Spleen (tissue), 11 donors: Measurements from ENCODE around the gene PUSL1. TPM values are rescaled to one million over a fixed set of nuclear protein-coding genes. Genes with fewer than 3 reads are reported as not detected.

Source experiments
- DNase-seq: peaks from one replicate; pipeline ENCODE4 v3.0.0-alpha.2; 2020
- H3K27ac ChIP-seq, 8 donors: fragments of 200-600 bp; sonication (generic) in 7 of 8; 1 replicate in 4 of 8; 2 replicates in 4 of 8; pipeline versions ENCODE4 v1.5.0 to v1.8.0; 2016 to 2021; ENCODE audit warnings: inconsistent platforms in 4 of 8, mild to moderate bottlenecking in 4 of 8, moderate library complexity in 1 of 8
- H3K27me3 ChIP-seq, 7 donors: fragments of 200-600 bp; sonication (generic) in 6 of 7; replicated peaks in 1 of 7; 1 replicate in 4 of 7; 2 replicates in 3 of 7; pipeline versions ENCODE4 v1.5.0 to v1.8.0; 2016 to 2021; ENCODE audit warnings: inconsistent platforms in 3 of 7, mild to moderate bottlenecking in 1 of 7
- H3K36me3 ChIP-seq, 6 donors: fragments of 200-600 bp; sonication (generic) in 5 of 6; 1 replicate in 4 of 6; 2 replicates in 2 of 6; pipeline versions ENCODE4 v1.5.0 to v1.8.0; 2016 to 2021; ENCODE audit warnings: inconsistent platforms in 2 of 6
- H3K4me1 ChIP-seq, 6 donors: fragments of 200-600 bp; sonication (generic) in 5 of 6; 1 replicate in 3 of 6; 2 replicates in 3 of 6; pipeline versions ENCODE4 v1.5.0 to v1.8.0; 2016 to 2021; ENCODE audit warnings: inconsistent platforms in 3 of 6
- H3K4me3 ChIP-seq, 8 donors: fragments of 200-600 bp; sonication (generic) in 7 of 8; 1 replicate in 4 of 8; 2 replicates in 4 of 8; pipeline versions ENCODE4 v1.5.0 to v1.8.0; 2016 to 2021; ENCODE audit warnings: inconsistent platforms in 4 of 8, mild to moderate bottlenecking in 4 of 8, moderate library complexity in 2 of 8
- H3K9me3 ChIP-seq, 8 donors: fragments of 200-600 bp; sonication (generic) in 7 of 8; 1 replicate in 4 of 8; 2 replicates in 4 of 8; pipeline versions ENCODE4 v1.5.0 to v1.8.0; 2016 to 2021; ENCODE audit warnings: inconsistent platforms in 4 of 8
- CTCF ChIP-seq, 11 experiments: fragments of 200-600 bp in 7 of 11; fragments of 450-650 bp in 4 of 11; sonication (generic) in 4 of 11; IDR thresholded peaks in 8 of 11; conservative IDR thresholded peaks in 3 of 11; 1 replicate in 7 of 11; 2 replicates in 4 of 11; pipeline versions ENCODE4 v1.4.0 to v1.8.0; 2016 to 2021; ENCODE audit warnings: antibody characterized with exemption in 11 of 11, inconsistent platforms in 4 of 11, mild to moderate bottlenecking in 1 of 11
- POLR2A ChIP-seq, 3 donors: fragments of 450-650 bp; IDR thresholded peaks; one replicate each; pipeline ENCODE4 v1.5.1; 2017; ENCODE audit warnings: antibody characterized with exemption in 3 of 3, mild to moderate bottlenecking in 1 of 3
- POLR2AphosphoS5 ChIP-seq, 3 donors: sonication (generic); formaldehyde crosslinking; IDR thresholded peaks; one replicate each; pipeline ENCODE4 v1.5.1; 2017; ENCODE audit warnings: antibody characterized with exemption in 3 of 3
- WGBS, 5 donors: extraction: QIAGEN DNeasy Blood & Tissue Kit in 3 of 5; methylation state at CpG; one replicate each; pipeline versions ENCODE4 v1.1.5 to v1.1.7; 2013 to 2018; 5-methylcytosine and 5-hydroxymethylcytosine counted together
- intact Hi-C: fragments of 100-400 bp; cut with DNase I; formaldehyde crosslinking; loops from one replicate; pipeline ENCODE4 v1.15.0; 2023; ENCODE audit warnings: low total_unique reads
- polyA plus RNA-seq, 3 donors: library from polyadenylated mRNA; stranded (reverse); fragments of 200-250 nt; gene quantifications; one replicate each; pipeline ENCODE4 v1.2.1, GENCODE V29; 2013
- total RNA-seq, 7 donors: library from RNA; depleted of rRNA in 3 of 7; stranded (reverse); fragments of >200 nt in 3 of 7; fragmentation: NEBNext Ultra II Directional in 4 of 7; extraction: Animal tissue kit (Norgen Biotek cat#: 25700) in 4 of 7; gene quantifications; one replicate each; pipeline versions ENCODE4 v1.1.0 to v1.2.1, GENCODE V29; 2016 to 2021
- donor health status: healthy with polysubstance abuse.
- donor health status: DM: no; HTN: no; CAD: no; lungs with moderate emphysema.
- donor health status: DM: no; HTN: no; CAD: no.
- donor health status: Bipolar disorder and iron deficiency.
- donor health status: healthy.
- donor health status: DM: no; HTN: no; CAD: no.
- donor health status: DM: yes; HTN: yes; CAD: no.

The PUSL1 gene
- total and polyA plus RNA-seq, 10 donors, result 9.8 to 22.9 (median 12.8) TPM

DNA sequence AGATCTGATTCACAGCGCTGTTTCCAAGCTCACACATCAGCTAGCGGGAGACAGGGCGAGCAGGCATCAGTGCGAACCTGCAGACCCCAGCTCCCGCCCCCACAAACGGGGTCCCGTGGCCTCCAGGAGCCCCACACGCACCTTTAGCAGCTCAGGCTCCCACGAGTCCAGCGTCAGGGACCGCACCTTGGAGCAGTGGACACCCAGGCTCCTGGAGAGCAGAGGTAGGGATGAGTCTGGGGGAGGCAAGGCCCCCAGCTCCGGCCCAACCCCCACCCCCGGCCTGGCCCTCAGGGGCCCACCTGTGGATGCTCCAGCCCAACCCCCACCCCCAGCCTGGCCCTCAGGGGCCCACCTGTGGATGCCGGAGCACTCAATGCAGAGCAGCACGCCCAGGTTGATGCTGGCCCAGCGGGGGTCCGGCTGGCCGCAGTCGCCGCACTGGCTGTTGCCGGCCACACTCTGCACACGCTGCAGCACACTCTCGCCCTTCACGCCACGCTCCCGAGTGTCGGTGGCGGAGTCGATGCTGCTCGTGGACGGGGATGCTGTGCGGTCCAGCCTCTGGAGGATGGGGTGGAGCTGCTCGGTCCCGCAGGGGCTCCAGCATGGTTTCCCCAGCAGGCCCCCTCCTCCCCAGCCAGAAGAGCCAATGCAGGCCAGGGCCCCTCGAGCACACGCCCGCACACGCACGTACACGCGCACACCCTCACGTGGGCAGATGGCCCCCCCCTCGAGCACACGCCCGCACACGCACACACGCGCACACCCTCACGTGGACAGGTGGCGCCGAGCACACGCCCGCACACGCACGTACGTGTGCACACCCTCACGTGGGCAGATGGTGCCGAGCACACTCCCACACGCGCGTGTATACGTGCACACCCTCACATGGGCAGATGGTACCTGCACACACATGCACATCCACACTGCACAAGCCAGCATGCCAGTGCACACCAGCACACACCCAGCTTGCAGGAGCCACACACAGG, 12.0 kb upstream of the PUSL1 start:
- no peak for TF ChIP-seq CTCF (IDR thresholded peaks at IDR 0.05 in 8 of 11, conservative IDR thresholded peaks at IDR 0.05 in 3 of 11)
- no peak for TF ChIP-seq POLR2A (IDR thresholded peaks at IDR 0.05)
- peak in 1 of 3 donors; percentile 21 for TF ChIP-seq POLR2AphosphoS5 (IDR thresholded peaks at IDR 0.05)
- no peaks in the 10 kb centered on the region for H3K9me3 ChIP-seq
- no peak for DNase-seq
- no peak overlapping the region for H3K27ac ChIP-seq
- peaks cover 0 to 18% (median 8%) of the 10 kb centered on the region in 6 donors for H3K4me1 ChIP-seq
- H3K4me3 ChIP-seq, result no peak overlapping the region
- H3K36me3 ChIP-seq, result peaks cover 0 to 63% (median 7%) of the 10 kb centered on the region in 6 donors
- H3K27me3 ChIP-seq, result no peaks in the 10 kb centered on the region
- intact Hi-C loops, result no loop called here
- WGBS, 5 donors, result 93 to 97% (median 95%) methylated on average over 34 to 62 of the region's 62 CpGs

DNA sequence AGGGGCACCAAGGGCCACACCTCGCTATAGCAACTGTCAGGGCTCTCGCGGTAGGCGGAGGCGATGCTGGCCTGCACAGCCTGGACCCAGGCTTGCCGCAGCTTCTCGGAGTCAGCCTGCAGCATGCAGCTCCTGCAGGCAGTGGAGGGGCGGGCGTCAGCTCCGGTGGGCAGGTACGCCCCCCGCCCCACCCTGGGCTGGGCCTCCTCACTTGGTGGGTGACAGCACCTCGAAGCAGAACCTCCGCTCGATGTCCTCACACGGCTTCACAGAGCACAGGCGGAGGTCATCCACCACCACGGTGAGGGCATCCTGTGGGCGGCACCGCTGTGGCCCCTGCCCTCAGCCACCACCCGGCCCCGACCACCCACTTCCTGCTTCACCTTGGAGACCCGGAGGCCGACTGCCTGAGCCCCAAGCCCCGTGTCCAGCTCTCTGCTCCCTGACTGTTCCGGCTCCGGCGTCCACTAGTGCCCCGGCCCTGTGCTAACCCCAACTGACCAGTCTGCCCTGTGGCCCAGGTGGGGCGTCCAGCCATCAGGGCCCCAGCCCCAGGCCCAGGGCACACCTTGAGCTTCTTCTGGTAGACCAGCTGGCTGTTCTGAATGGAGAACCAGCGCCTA, 10.5 kb upstream of the PUSL1 start:
- H3K4me3 ChIP-seq, result no peak overlapping the region
- H3K36me3 ChIP-seq, result peaks cover 0 to 60% (median 7%) of the 10 kb centered on the region in 6 donors
- H3K27me3 ChIP-seq, result no peaks in the 10 kb centered on the region
- H3K4me1 ChIP-seq, result peaks cover 0 to 9% (median 0%) of the 10 kb centered on the region in 6 donors
- DNase-seq, result no peak
- 80 to 90% (median 88%) methylated on average over 13 to 31 of the region's 31 CpGs for WGBS, 5 donors
- H3K27ac ChIP-seq, result no peak overlapping the region
- no peak for TF ChIP-seq CTCF (IDR thresholded peaks at IDR 0.05 in 8 of 11, conservative IDR thresholded peaks at IDR 0.05 in 3 of 11)
- no peak for TF ChIP-seq POLR2A (IDR thresholded peaks at IDR 0.05)
- peak in 1 of 3 donors; percentile 47 for TF ChIP-seq POLR2AphosphoS5 (IDR thresholded peaks at IDR 0.05)
- intact Hi-C loops, result no loop called here
- H3K9me3 ChIP-seq, result no peaks in the 10 kb centered on the region

DNA sequence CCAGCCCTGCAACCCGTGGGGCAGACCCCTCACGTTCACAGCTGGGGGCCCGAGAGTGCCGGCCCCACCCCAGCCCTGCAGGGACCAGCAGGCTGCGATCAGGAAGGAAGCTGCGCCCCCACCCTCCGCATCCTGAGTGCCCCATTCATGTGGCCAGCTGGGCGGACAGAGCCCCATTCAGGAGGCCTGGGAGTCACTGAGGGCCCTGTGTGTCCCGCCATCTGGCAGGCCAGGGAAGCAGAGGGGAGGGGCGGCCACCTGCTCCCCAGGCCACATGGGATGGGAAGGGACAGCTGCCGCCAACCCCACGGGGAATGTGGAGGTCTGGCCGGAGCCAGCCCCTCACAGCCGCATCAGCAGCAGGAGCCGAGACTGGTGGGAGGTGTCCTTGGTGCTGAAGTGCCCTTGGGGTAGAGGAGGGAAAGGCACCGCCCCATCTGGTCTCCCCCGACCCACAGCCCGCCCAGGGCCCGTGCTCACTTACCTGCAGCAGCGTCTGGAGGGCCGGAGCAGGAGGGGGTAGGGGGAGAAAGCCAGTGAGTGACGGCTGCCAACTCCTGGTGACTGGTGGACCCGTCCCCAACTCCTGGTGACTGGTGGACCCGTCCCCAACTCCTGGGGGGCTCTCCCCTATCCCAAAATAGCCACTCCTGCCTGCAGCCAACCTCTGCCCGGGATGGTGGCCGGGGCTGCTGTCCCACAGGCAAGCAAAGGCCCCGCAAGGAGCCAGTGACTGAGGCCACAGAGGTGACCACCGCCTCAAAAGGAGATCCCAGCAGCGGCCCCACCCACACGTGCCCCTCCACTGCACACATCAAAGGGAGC, 9.3 kb upstream of the PUSL1 start:
- DNase-seq, result no peak
- intact Hi-C loops, result no loop called here
- Histone ChIP-seq H3K4me3 (no peak overlapping the region), H3K4me1 (peaks cover 0 to 21% (median 5%) of the 10 kb centered on the region in 6 donors), H3K27me3 (no peaks in the 10 kb centered on the region), H3K27ac (no peak overlapping the region), H3K9me3 (no peaks in the 10 kb centered on the region), H3K36me3 (peaks cover 0 to 48% (median 7%) of the 10 kb centered on the region in 6 donors)
- TF ChIP-seq CTCF (IDR thresholded peaks at IDR 0.05 in 8 of 11, conservative IDR thresholded peaks at IDR 0.05 in 3 of 11) (no peak), POLR2AphosphoS5 (IDR thresholded peaks at IDR 0.05) (peak in 1 of 3 donors; percentile 19)
- 72 to 79% (median 75%) methylated on average over 7 to 30 of the region's 30 CpGs for WGBS, 5 donors
